HT-29 (cell line): ENCODE results near the gene TAF8. TPM values are rescaled to one million over a fixed set of nuclear protein-coding genes. Genes with fewer than 3 reads are reported as not detected.
"Not testable (repeated sequence)": the region's sequence is repeated elsewhere in the genome, so short reads cannot be mapped to it uniquely, and the experiment has no call there.

Experiments
- DNase-seq: peaks from one replicate; pipeline ENCODE4 v3.0.0-alpha.2; 2015; ENCODE audit warnings: low spot score
- total RNA-seq: library from RNA; depleted of rRNA; stranded (reverse); fragments of >200 nt; shearing (Covaris generic); gene quantifications from 2 replicates; pipeline ENCODE4 v1.2.3, GENCODE V29; 2014

The TAF8 gene
- total RNA-seq, 1 experiment from 2014 or later, result 22.8 TPM

GRCh38 chr6:42029062-42029685 is 21.1 kb upstream of the TAF8 start:
- no peak for DNase-seq

- DNase-seq, result no peak
These were observed 20.4 kb upstream of the TAF8 start for GRCh38 chr6:42029881-42030280.

- DNase-seq, result peak; percentile 74
These were observed 19.5 kb upstream of the TAF8 start for GRCh38 chr6:42030585-42031506.

- no peak for DNase-seq
These were observed 18.0 kb upstream of the TAF8 start for GRCh38 chr6:42032366-42032765.

GRCh38 chr6:42037669-42038068 is 12.7 kb upstream of the TAF8 start:
- not testable (repeated sequence) for DNase-seq

- no peak for DNase-seq
These were observed 12.2 kb upstream of the TAF8 start for GRCh38 chr6:42038163-42038562.

- no peak for DNase-seq
These were observed 11.4 kb upstream of the TAF8 start for GRCh38 chr6:42038811-42039408.

- no peak for DNase-seq
These were observed 9.4 kb upstream of the TAF8 start for GRCh38 chr6:42040856-42041480.

GRCh38 chr6:42041481-42042053 is 8.8 kb upstream of the TAF8 start:
- DNase-seq, result no peak

- no peak for DNase-seq
These were observed 8.2 kb upstream of the TAF8 start for GRCh38 chr6:42042108-42042507.

GRCh38 chr6:42043787-42044475 is 6.4 kb upstream of the TAF8 start:
- peak; percentile 95 for DNase-seq

- DNase-seq, result peak; percentile 76
These were observed 4.5 kb upstream of the TAF8 start for GRCh38 chr6:42045538-42046460.

GRCh38 chr6:42046464-42047212 is 3.7 kb upstream of the TAF8 start:
- DNase-seq, result no peak

- DNase-seq, result no peak
These were observed 3.1 kb upstream of the TAF8 start for GRCh38 chr6:42047213-42047590.

GRCh38 chr6:42047790-42048405 is 2.4 kb upstream of the TAF8 start:
- no peak for DNase-seq

- no peak for DNase-seq
These were observed 1.1 kb upstream of the TAF8 start for GRCh38 chr6:42049116-42049809.

GRCh38 chr6:42049948-42050296 is 402 bp upstream of the TAF8 start:
- DNase-seq, result no peak

GRCh38 chr6:42051268-42051653 is 937 bp downstream of the TAF8 start:
- no peak for DNase-seq
